Fibroblast of pulmonary artery (primary cell): ENCODE results near the gene HSPA12A.

Source experiments
- DNase-seq: peaks from one replicate; pipeline ENCODE4 v3.0.0-alpha.2; 2010; ENCODE audit warnings: low read depth
- H3K4me3 ChIP-seq: replicated peaks from 2 replicates; pipeline ENCODE4 v1.5.1; 2011; ENCODE audit warnings: low read depth, mild to moderate bottlenecking, control low read depth, low read length, moderate library complexity
- TF ChIP-seq, protein P1 (sequence below): IDR thresholded peaks from 2 replicates; pipeline ENCODE4 v1.5.1; 2011; ENCODE audit warnings: mild to moderate bottlenecking, control low read depth, low read length, inconsistent platforms; ENCODE audit errors: missing control alignments

The HSPA12A gene

DNA sequence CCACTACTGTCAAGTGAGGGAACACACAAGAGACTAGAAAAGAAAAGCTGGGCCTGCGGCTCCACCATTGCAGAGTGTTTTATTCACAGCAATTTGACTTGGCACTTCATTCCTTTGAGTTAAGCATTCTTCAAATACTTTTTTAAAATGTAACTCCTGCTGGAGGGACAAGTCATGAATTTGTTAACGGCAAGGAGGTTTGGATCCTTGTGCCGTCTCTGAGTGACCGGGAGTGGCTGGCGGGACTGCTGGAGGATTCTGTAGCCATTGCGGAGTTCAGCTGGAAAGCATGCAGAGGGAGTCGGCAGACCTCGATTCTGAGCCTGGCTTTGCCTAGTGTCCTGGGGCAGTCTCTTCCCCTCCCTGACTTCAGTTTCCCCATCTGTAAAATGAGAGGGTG is 9.8 kb downstream of the HSPA12A start:
- TF ChIP-seq, protein P1, sequence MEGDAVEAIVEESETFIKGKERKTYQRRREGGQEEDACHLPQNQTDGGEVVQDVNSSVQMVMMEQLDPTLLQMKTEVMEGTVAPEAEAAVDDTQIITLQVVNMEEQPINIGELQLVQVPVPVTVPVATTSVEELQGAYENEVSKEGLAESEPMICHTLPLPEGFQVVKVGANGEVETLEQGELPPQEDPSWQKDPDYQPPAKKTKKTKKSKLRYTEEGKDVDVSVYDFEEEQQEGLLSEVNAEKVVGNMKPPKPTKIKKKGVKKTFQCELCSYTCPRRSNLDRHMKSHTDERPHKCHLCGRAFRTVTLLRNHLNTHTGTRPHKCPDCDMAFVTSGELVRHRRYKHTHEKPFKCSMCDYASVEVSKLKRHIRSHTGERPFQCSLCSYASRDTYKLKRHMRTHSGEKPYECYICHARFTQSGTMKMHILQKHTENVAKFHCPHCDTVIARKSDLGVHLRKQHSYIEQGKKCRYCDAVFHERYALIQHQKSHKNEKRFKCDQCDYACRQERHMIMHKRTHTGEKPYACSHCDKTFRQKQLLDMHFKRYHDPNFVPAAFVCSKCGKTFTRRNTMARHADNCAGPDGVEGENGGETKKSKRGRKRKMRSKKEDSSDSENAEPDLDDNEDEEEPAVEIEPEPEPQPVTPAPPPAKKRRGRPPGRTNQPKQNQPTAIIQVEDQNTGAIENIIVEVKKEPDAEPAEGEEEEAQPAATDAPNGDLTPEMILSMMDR = no peak
- DNase-seq = no peak
- no peak overlapping the region for H3K4me3 ChIP-seq

DNA sequence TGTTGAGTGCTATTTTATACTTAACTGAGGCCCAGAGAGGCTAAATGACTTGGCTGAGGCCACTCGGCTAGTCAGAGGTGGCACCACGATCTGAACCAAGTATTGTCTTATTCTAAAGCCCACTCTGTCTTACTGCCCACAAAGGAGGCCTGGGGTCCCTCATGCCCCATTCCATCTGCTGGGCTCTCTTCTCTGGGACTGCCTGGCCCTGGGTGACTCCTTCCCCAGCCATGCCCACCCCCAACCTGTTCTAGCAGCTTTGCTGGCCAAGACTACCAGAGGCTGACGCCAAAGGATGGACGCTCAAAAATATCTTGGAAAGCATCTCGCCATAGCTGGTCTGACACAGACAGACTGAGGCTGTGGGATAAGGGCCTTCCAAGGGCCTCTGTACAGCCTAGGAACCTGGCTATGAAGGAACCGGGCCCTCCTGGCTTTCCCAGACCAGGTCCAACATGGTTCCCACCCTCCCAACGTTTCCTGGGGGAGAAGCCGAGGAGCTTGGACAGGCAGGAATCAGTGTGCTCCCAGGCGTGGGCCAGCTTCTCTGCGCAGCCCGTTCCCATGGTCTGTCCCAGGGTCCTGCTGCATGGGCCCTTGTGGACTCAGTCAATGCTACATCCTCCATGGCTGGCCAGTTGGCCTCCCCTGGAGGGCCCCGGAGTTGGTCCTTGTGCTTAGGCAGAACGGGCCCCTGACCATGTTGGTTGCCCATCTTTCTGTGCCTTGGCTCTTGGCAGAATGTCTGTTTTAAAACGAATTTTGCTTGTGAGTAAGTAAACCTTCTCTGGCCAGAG is 11.7 kb downstream of the HSPA12A start:
- DNase-seq = no peak
- TF ChIP-seq, protein P1 = no peak
- no peak overlapping the region for H3K4me3 ChIP-seq

DNA sequence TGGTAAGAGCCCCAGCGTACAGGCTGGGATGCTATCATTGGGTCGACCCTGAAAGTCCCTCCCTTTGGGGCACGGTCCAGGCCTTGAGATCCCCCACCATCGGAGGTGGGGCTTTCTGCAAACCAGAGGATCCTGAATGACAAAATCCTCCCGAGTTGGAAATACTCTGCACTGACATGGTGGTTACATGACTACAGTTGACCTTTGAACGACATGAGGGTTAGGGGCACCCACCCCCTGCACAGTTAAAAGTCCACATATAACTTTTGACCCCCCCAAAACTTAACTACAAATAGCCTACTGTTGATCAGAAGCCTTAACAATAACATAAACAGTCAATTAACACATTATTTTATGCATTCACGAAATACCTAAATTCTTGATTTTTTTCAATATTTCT is 13.1 kb downstream of the HSPA12A start:
- no peak for DNase-seq
- TF ChIP-seq, protein P1 = no peak
- H3K4me3 ChIP-seq = no peak overlapping the region

DNA sequence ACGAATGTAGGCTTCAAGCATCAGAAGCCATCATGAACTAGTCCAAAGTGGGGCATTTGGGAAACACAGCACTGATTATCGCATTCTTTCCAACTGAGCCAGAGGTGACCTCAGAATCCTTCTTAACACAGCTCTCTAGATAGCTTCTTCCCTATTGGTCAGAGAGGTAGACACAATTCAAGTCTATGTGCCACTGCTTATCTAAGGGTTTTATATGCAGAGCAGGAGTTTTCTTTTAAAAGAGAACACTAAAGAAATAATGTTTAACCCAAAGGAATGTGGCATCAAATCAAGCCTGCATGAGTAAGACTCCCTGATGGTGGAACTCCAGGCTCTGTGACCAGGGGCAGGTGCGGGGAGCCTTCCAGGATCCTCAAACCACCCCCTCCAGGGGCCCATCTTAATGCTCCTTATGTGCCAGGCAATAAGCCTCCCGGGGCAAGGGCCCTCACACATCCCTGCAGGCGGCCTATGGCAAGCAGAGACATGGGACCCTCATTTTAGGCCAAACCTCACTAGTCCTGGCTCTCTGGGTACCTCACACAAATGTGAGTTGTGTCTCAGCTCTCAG is 13.8 kb downstream of the HSPA12A start:
- TF ChIP-seq, protein P1 = no peak
- DNase-seq = no peak
- no peak overlapping the region for H3K4me3 ChIP-seq

DNA sequence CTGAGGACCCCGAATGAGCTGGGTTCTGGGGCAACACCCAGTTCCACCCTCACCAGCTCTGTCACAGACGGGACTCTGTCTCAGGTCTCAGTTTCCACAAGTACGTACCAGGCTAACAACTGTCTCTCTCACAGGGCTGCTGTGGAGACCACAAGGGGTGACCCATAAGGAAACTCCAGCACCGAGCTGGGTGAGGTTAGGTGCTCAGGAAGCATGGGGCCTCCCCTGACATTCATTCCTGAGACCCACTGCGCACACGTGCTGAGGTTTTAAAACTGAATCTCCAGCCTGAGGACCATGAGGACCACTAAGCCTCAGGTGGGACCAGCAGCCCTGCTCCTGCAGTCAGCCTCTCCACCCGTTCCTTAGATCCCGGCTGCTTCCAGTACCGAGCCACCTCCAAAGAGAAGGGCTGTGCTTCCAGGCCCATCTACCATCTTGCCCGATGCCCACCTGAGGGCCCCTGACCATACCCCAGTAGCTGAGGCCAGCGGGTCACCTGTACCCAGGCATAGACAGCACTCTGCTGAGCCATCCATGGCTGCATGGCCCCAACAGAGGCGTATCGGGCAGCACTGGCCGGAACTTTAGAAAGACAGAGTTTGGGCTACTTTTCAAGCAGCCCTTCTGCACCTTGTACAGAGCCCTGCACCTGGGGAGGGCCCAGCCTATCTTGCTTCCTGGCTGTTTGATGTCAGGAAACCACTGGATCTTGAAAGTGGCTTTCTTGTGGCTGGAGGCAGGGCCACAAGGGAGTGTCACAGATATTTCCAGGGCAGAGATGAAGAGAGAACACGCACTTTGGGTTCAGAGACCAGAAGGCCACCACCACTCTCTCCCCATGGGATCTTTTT is 18.7 kb downstream of the HSPA12A start:
- no peak overlapping the region for H3K4me3 ChIP-seq
- TF ChIP-seq, protein P1 = no peak
- no peak for DNase-seq

DNA sequence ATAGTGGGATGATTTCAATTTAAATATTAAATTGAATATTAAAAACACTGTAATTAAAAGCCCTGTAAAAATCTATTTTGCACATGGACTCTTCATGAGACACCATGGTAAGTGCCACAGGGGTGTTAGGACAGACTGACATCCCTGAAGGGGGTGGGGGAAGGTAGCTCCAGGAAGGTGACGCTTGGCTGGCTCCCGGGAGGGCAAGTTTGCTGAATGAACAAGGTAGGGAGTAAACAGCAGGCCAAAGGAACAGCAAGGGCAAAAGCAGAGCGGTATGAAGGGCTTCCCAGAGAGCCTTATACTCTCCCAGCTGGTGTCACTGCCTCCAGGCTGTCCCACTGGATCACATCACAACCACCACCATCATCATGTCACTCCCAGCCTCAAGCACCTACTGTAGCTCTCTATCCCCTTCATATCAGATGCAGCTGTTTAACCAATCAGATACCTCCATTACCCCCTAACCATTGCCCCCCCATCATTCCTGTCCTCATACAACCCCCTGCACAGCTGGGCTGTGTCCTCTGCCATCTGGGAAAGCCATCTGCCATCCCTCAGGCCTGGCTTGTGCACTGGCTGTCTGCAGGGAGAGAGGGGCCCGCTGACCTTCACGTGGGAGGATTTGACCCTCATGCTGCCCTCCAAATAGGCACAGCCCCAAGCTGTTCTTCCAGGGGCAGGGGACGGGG is 19.5 kb downstream of the HSPA12A start:
- DNase-seq = no peak
- TF ChIP-seq, protein P1 = no peak
- no peak overlapping the region for H3K4me3 ChIP-seq
